Astrocyte (in vitro differentiated cells and primary cell): ENCODE data around the gene SREK1IP1. TPM values are rescaled to one million over a fixed set of nuclear protein-coding genes. Genes with fewer than 3 reads are reported as not detected.

Source experiments
- DNase-seq: peaks from one replicate; pipeline ENCODE4 v3.0.0-alpha.2; 2010; ENCODE audit warnings: low read depth
- FAIRE-seq: peaks from 2 replicates; lab custom pipeline; 2011; peaks lifted over from hg19 to GRCh38; lab: Jason Lieb, UNC
- H2AFZ ChIP-seq: 2 replicates; pipeline ENCODE4 v1.6.0; 2012; ENCODE audit warnings: low read depth, low read length, inconsistent platforms
- H3K27ac ChIP-seq: 2 replicates; pipeline ENCODE4 v1.5.1; 2011; ENCODE audit warnings: low read depth, low read length, inconsistent platforms
- H3K27me3 ChIP-seq: 2 replicates; pipeline ENCODE4 v1.6.0; 2011; ENCODE audit warnings: low read length, inconsistent platforms; ENCODE audit not compliant: insufficient read depth
- H3K36me3 ChIP-seq: 2 replicates; pipeline ENCODE4 v1.5.1; 2011; ENCODE audit warnings: low read length, inconsistent platforms; ENCODE audit not compliant: insufficient read depth
- H3K4me1 ChIP-seq: 2 replicates; pipeline ENCODE4 v1.5.1; 2011; ENCODE audit warnings: low read length, inconsistent platforms; ENCODE audit not compliant: insufficient read depth
- H3K4me2 ChIP-seq: 2 replicates; pipeline ENCODE4 v1.6.0; 2012; ENCODE audit warnings: low read length, inconsistent platforms
- H3K4me3 ChIP-seq: 2 replicates; pipeline ENCODE4 v1.5.1; 2011; ENCODE audit warnings: low read depth, mild to moderate bottlenecking, low read length, inconsistent platforms; ENCODE audit not compliant: insufficient read depth
- H3K79me2 ChIP-seq: 2 replicates; pipeline ENCODE4 v1.6.0; 2012; ENCODE audit warnings: mild to moderate bottlenecking, low read length, inconsistent platforms; ENCODE audit not compliant: insufficient read depth
- H3K9ac ChIP-seq: 2 replicates; pipeline ENCODE4 v1.6.0; 2012; ENCODE audit warnings: mild to moderate bottlenecking, low read length, inconsistent platforms
- H3K9me3 ChIP-seq: 2 replicates; pipeline ENCODE4 v1.5.1; 2012; ENCODE audit warnings: low read depth, mild to moderate bottlenecking, low read length, inconsistent platforms; ENCODE audit not compliant: insufficient read depth
- H4K20me1 ChIP-seq: 2 replicates; pipeline ENCODE4 v1.6.0; 2012; ENCODE audit warnings: low read length, inconsistent platforms; ENCODE audit not compliant: insufficient read depth
- H3K27ac Mint-ChIP-seq: one replicate; pipeline ENCODE4 v1.8.0; 2021; ENCODE audit warnings: mild to moderate bottlenecking, mixed read lengths; ENCODE audit not compliant: unreplicated experiment
- H3K27me3 Mint-ChIP-seq: one replicate; pipeline ENCODE4 v1.8.0; 2021; ENCODE audit warnings: low read depth, mixed read lengths; ENCODE audit not compliant: unreplicated experiment
- H3K36me3 Mint-ChIP-seq: one replicate; pipeline ENCODE4 v1.8.0; 2021; ENCODE audit warnings: low read depth, mixed read lengths; ENCODE audit not compliant: unreplicated experiment
- H3K4me1 Mint-ChIP-seq: one replicate; pipeline ENCODE4 v1.8.0; 2021; ENCODE audit warnings: low read depth, mixed read lengths; ENCODE audit not compliant: unreplicated experiment
- H3K4me3 Mint-ChIP-seq: one replicate; pipeline ENCODE4 v1.8.0; 2021; ENCODE audit warnings: mild to moderate bottlenecking, moderate library complexity, mixed read lengths; ENCODE audit not compliant: unreplicated experiment
- H3K9me3 Mint-ChIP-seq: one replicate; pipeline ENCODE4 v1.8.0; 2021; ENCODE audit warnings: mild to moderate bottlenecking, mixed read lengths; ENCODE audit not compliant: unreplicated experiment
- CTCF ChIP-seq: IDR thresholded peaks from 2 replicates; pipeline ENCODE4 v1.5.1; 2011; ENCODE audit warnings: low read depth, mild to moderate bottlenecking, inconsistent platforms, low read length, moderate library complexity; ENCODE audit not compliant: insufficient read depth
- EZH2 ChIP-seq: IDR thresholded peaks from 2 replicates; pipeline ENCODE4 v1.6.1; 2012; ENCODE audit warnings: mild to moderate bottlenecking, low read length, inconsistent platforms; ENCODE audit not compliant: insufficient read depth
- total RNA-seq: library from RNA; stranded (reverse); gene quantifications from 2 replicates; pipeline ENCODE4 v1.2.1, GENCODE V29; 2021

The SREK1IP1 gene
- total RNA-seq, 1 donor from 2014 or later, result 27.3 TPM

- no peaks in the 10 kb centered on the region for H3K27me3 ChIP-seq
- DNase-seq (no peak), FAIRE-seq (no peak)
- peak overlapping the region; percentile 94 for H3K4me3 ChIP-seq
- peaks cover 6% of the 10 kb centered on the region for H3K36me3 ChIP-seq
- H2AFZ ChIP-seq, result no peak overlapping the region
- peaks cover 11% of the 10 kb centered on the region for H4K20me1 ChIP-seq
- Mint-ChIP-seq H3K27ac (peak overlapping the region; percentile 38), H3K27me3 (no peaks in the 10 kb centered on the region), H3K4me3 (peak overlapping the region; percentile 98), H3K9me3 (no peaks in the 10 kb centered on the region), H3K4me1 (peaks cover 20% of the 10 kb centered on the region), H3K36me3 (no peaks in the 10 kb centered on the region)
- H3K4me1 ChIP-seq, result peaks cover 11% of the 10 kb centered on the region
- peak overlapping the region; percentile 92 for H3K9ac ChIP-seq
- TF ChIP-seq EZH2, result no peak
- TF ChIP-seq CTCF, result no peak
- peak overlapping the region; percentile 90 for H3K4me2 ChIP-seq
- H3K27ac ChIP-seq, result no peak overlapping the region
- no peaks in the 10 kb centered on the region for H3K9me3 ChIP-seq
- H3K79me2 ChIP-seq, result peaks cover 96% of the 10 kb centered on the region
These were observed 1.6 kb downstream of the SREK1IP1 start for GRCh38 chr5:64766941-64767340.

DNA sequence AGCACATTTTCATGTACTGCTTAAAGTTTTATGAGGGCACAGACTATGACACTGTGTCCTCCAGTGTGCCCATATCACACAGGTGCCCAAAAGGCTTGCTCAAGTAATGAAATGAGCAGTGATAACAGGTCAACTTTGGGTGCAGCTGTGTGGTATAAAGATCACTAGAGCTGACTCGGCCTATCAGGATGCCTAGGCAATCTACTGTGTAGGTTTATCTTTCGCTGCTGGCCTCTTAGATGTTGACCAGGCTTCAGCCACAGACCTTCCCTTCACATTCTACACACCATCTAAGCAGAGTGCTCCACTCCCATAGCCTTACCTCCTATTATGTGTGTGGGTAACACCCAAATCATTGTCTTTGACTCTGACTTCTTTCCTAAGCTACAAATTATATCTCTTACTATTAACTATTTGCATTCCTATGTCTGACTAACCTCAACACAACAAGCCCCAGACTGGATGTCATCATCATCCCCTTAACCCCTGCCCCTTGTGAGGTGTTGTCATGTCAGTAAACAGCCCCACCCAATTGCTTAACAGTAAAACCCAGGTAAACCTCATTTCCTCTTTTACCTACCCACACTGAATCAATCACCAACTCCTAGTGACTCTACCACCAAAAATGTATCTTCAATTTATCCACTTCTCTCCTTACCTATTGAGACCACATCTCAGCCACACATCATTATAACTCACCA is 2.5 kb downstream of the SREK1IP1 start:
- Histone ChIP-seq H3K9me3 (no peaks in the 10 kb centered on the region), H3K4me3 (no peak overlapping the region), H3K4me1 (peaks cover 11% of the 10 kb centered on the region), H3K36me3 (peaks cover 6% of the 10 kb centered on the region), H2AFZ (no peak overlapping the region), H3K9ac (no peak overlapping the region), H3K79me2 (peaks cover 96% of the 10 kb centered on the region), H3K27me3 (no peaks in the 10 kb centered on the region), H4K20me1 (peaks cover 20% of the 10 kb centered on the region), H3K4me2 (peak overlapping the region; percentile 20), H3K27ac (no peak overlapping the region)
- TF ChIP-seq CTCF, result no peak
- no peak for TF ChIP-seq EZH2
- Mint-ChIP-seq H3K4me3 (peak overlapping the region; percentile 7), H3K4me1 (peaks cover 20% of the 10 kb centered on the region), H3K9me3 (no peaks in the 10 kb centered on the region), H3K27me3 (no peaks in the 10 kb centered on the region), H3K36me3 (no peaks in the 10 kb centered on the region), H3K27ac (peak overlapping the region; percentile 29)
- DNase-seq (no peak), FAIRE-seq (no peak)

DNA sequence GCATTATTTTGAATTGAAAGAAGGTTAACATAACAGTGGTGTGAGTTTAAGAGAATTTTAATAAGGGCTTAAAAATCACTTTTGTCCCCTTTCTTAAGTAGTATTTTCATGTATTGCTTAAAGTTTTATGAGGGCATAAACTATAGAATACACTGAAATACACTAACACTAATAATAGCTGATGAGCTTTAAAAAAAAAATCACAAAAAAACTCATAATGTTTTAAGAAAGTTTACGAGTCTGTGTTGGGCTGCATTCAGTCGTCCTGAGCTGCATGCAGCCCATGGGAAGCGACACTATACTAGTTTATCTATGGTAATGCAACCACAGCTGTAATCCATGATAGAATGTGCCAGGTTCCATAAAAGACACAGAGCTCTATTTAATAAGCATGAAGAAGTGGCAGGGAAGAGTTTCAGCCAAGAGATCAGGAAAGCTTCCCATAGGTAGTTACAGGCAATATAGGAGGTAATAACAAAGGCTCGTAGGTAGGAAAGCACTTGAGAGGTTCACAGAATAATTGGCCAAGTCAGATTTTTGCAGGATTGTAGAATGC is 4.5 kb downstream of the SREK1IP1 start:
- Mint-ChIP-seq H3K4me1 (peaks cover 29% of the 10 kb centered on the region), H3K9me3 (no peaks in the 10 kb centered on the region), H3K27me3 (no peaks in the 10 kb centered on the region), H3K4me3 (no peak overlapping the region), H3K36me3 (no peaks in the 10 kb centered on the region), H3K27ac (no peak overlapping the region)
- Histone ChIP-seq H2AFZ (no peak overlapping the region), H3K4me1 (peaks cover 8% of the 10 kb centered on the region), H3K36me3 (peaks cover 6% of the 10 kb centered on the region), H3K79me2 (peaks cover 94% of the 10 kb centered on the region), H3K4me3 (no peak overlapping the region), H3K27ac (no peak overlapping the region), H3K9me3 (no peaks in the 10 kb centered on the region), H3K27me3 (no peaks in the 10 kb centered on the region), H3K4me2 (no peak overlapping the region), H4K20me1 (peaks cover 38% of the 10 kb centered on the region), H3K9ac (no peak overlapping the region)
- DNase-seq, result no peak
- no peak for TF ChIP-seq CTCF
- TF ChIP-seq EZH2, result no peak
- no peak for FAIRE-seq
